CD4-positive, alpha-beta memory T cell (primary cell): ENCODE data around the gene GNPTG. TPM values are rescaled to one million over a fixed set of nuclear protein-coding genes. Genes with fewer than 3 reads are reported as not detected.

Experiments
- CTCF ChIA-PET: fragments of 350-600 bp; sonication (Branson Sonifier 250); formaldehyde crosslinking; loops from one replicate; lab custom pipeline; 2021; ENCODE audit warnings: inconsistent platforms; ENCODE audit not compliant: partially characterized antibody; lab: Charles Lee
- POLR2A ChIA-PET: fragments of 350-600 bp; sonication (Branson Sonifier 250); formaldehyde crosslinking; loops from one replicate; lab custom pipeline; 2021; ENCODE audit not compliant: partially characterized antibody; lab: Charles Lee
- DNase-seq, 5 donors: peaks; one replicate each; pipeline versions ENCODE4 v3.0.0 to v3.0.0-alpha.2; 2020 to 2022; ENCODE audit warnings: mixed read lengths in 1 of 5
- H3K27ac ChIP-seq: one replicate; pipeline ENCODE4 v1.7.0; 2013; ENCODE audit warnings: low read depth, low read length
- H3K27me3 ChIP-seq: 2 replicates; pipeline ENCODE4 v1.7.0; 2013; ENCODE audit warnings: mild to moderate bottlenecking, low read length, moderate library complexity; ENCODE audit not compliant: insufficient read depth
- H3K36me3 ChIP-seq: 2 replicates; pipeline ENCODE4 v1.7.0; 2013; ENCODE audit warnings: mild to moderate bottlenecking, low read length, moderate library complexity; ENCODE audit not compliant: insufficient read depth
- H3K4me1 ChIP-seq: 2 replicates; pipeline ENCODE4 v1.7.0; 2013; ENCODE audit warnings: mild to moderate bottlenecking, low read length, moderate library complexity; ENCODE audit not compliant: insufficient read depth
- H3K4me3 ChIP-seq, 2 donors: one replicate each; pipeline ENCODE4 v1.7.0; 2013; ENCODE audit warnings: low read length in 2 of 2, mild to moderate bottlenecking in 1 of 2
- H3K9me3 ChIP-seq, 2 donors: one replicate each; pipeline ENCODE4 v1.7.0; 2013; ENCODE audit warnings: low read length in 2 of 2, control low read depth in 1 of 2; ENCODE audit not compliant: control insufficient read depth in 1 of 2
- H3K27ac Mint-ChIP-seq, 7 donors: one replicate each; pipeline ENCODE4 v1.8.0; 2020 to 2021; ENCODE audit warnings: mixed read lengths in 7 of 7, mild to moderate bottlenecking in 6 of 7, inconsistent platforms in 3 of 7, moderate library complexity in 3 of 7
- H3K27me3 Mint-ChIP-seq, 2 donors: one replicate each; pipeline ENCODE4 v1.8.0; 2020 to 2021; ENCODE audit warnings: mixed read lengths in 2 of 2
- H3K36me3 Mint-ChIP-seq, 2 donors: one replicate each; pipeline ENCODE4 v1.8.0; 2020 to 2021; ENCODE audit warnings: mixed read lengths in 2 of 2, inconsistent platforms in 1 of 2, mild to moderate bottlenecking in 1 of 2
- H3K4me1 Mint-ChIP-seq, 4 donors: one replicate each; pipeline ENCODE4 v1.8.0; 2020 to 2021; ENCODE audit warnings: mixed read lengths in 4 of 4, mild to moderate bottlenecking in 1 of 4
- H3K4me3 Mint-ChIP-seq, 8 donors: one replicate each; pipeline ENCODE4 v1.8.0; 2020 to 2021; ENCODE audit warnings: mixed read lengths in 8 of 8, mild to moderate bottlenecking in 7 of 8, moderate library complexity in 6 of 8, inconsistent platforms in 3 of 8
- H3K9me3 Mint-ChIP-seq, 8 donors: one replicate each; pipeline ENCODE4 v1.8.0; 2020 to 2021; ENCODE audit warnings: mixed read lengths in 8 of 8, mild to moderate bottlenecking in 5 of 8, inconsistent platforms in 3 of 8, moderate library complexity in 1 of 8
- intact Hi-C: fragments of 100-400 bp; cut with micrococcal nuclease; formaldehyde crosslinking; loops from one replicate; pipeline ENCODE4 v1.15.1; 2023
- polyA plus RNA-seq, 2 donors: library from polyadenylated mRNA; unstranded; fragments of 300-500 nt; fragmentation: Illumina TruSeq; gene quantifications; one replicate each; pipeline ENCODE4 v1.2.3, GENCODE V29; 2021
- total RNA-seq, 2 experiments: library from RNA; stranded (reverse); gene quantifications; one replicate each; pipeline ENCODE4 v1.2.3, GENCODE V29; 2021

GNPTG gene
- total and polyA plus RNA-seq, 4 experiments from 2014 or later: 51.8 to 61.5 (median 56.2) TPM

DNA sequence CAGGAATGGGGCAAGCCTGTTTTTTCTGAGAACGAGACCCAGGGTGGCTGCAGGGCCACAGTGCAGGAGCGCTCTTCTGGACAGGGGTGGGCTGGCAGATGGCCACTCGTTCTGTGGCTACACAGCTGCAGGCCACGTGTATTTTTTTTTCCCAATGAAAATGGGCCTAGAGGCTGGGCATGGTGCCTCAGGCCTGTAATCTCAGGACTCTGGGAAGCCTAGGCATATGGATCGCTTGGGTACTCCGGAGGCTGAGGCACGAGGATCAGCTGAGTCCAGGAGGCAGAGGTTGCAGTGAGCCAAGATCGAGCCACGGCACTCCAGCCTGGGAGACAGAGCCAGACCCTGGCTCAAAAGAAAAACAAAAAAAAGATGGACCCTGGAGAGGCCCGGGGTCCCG lies 56.0 kb downstream of the GNPTG start:
- H3K9me3 Mint-ChIP-seq: peaks cover 0 to 2% (median 0%) of the 10 kb centered on the region in 8 donors
- H3K4me3 Mint-ChIP-seq: peak overlapping the region in 7 of 8 donors; percentile 39 to 74 (median 57)
- intact Hi-C loops: loop anchor here (1.0 kb wide), 1 partner anchor 13 kb away; the partner anchor contains the start of gene UQCC4
- Histone ChIP-seq H3K27me3 (no peaks in the 10 kb centered on the region), H3K36me3 (peaks cover 6% of the 10 kb centered on the region), H3K4me1 (peaks cover 21% of the 10 kb centered on the region), H3K9me3 (no peaks in the 10 kb centered on the region), H3K4me3 (no peak overlapping the region), H3K27ac (no peak overlapping the region)
- DNase-seq: no peak
- no peaks in the 10 kb centered on the region for H3K27me3 Mint-ChIP-seq
- CTCF ChIA-PET: no interaction called here
- POLR2A ChIA-PET: interaction anchor here (0.6 to 3.0 kb wide), 5 partner anchors 14 to 99 kb away, joined by 3 to 15 read pairs (median 4); partner anchors contain the start of gene UQCC4
- peaks cover 10 to 51% (median 19%) of the 10 kb centered on the region in 4 donors for H3K4me1 Mint-ChIP-seq
- H3K36me3 Mint-ChIP-seq: peaks cover 5 to 29% of the 10 kb centered on the region in 2 donors
- H3K27ac Mint-ChIP-seq: peak overlapping the region in 5 of 7 donors; percentile 29 to 77 (median 73)

GRCh38 chr16:1408171-1408837 lies 56.6 kb downstream of the GNPTG start:
- CTCF ChIA-PET: no interaction called here
- POLR2A ChIA-PET: interaction anchor here (0.6 to 3.0 kb wide), 4 partner anchors 13 to 100 kb away, joined by 3 to 15 read pairs (median 4); partner anchors contain the start of gene UQCC4
- no peaks in the 10 kb centered on the region for H3K9me3 ChIP-seq
- Mint-ChIP-seq H3K36me3 (peaks cover 5 to 26% of the 10 kb centered on the region in 2 donors), H3K4me1 (peaks cover 9 to 52% (median 20%) of the 10 kb centered on the region in 4 donors), H3K4me3 (peak overlapping the region; percentile 43 to 81 (median 72)), H3K27ac (peak overlapping the region in 6 of 7 donors; percentile 24 to 78 (median 60)), H3K27me3 (no peaks in the 10 kb centered on the region), H3K9me3 (peaks cover 0 to 2% (median 0%) of the 10 kb centered on the region in 8 donors)
- peaks cover 27% of the 10 kb centered on the region for H3K4me1 ChIP-seq
- DNase-seq: peak; percentile 90 to 96 (median 92)
- H3K27ac ChIP-seq: peak overlapping the region; percentile 10
- intact Hi-C loops: loop anchor here (1.0 kb wide), 1 partner anchor 12 kb away; the partner anchor contains the start of gene UQCC4
- H3K27me3 ChIP-seq: no peaks in the 10 kb centered on the region
- H3K4me3 ChIP-seq: peak overlapping the region in 1 of 2 donors; percentile 38
- H3K36me3 ChIP-seq: peaks cover 2% of the 10 kb centered on the region

- no peaks in the 10 kb centered on the region for H3K9me3 Mint-ChIP-seq
- peaks cover 27% of the 10 kb centered on the region for H3K4me1 ChIP-seq
- H3K4me3 ChIP-seq: no peak overlapping the region
- H3K27me3 Mint-ChIP-seq: no peaks in the 10 kb centered on the region
- H3K36me3 Mint-ChIP-seq: peaks cover 5 to 21% of the 10 kb centered on the region in 2 donors
- H3K9me3 ChIP-seq: no peaks in the 10 kb centered on the region
- POLR2A ChIA-PET: interaction anchor here (0.6 to 1.1 kb wide), 5 partner anchors 10 to 1108 kb away, joined by 3 read pairs; partner anchors contain the start of genes MAPK8IP3 and TMEM204
- CTCF ChIA-PET: interaction anchor here (0.7 to 1.3 kb wide), 3 partner anchors 49 to 312 kb away, joined by 3 read pairs; no protein-coding TSS in a partner anchor
- H3K36me3 ChIP-seq: no peaks in the 10 kb centered on the region
- no peak for DNase-seq
- intact Hi-C loops: loop anchor here (1.0 to 2.0 kb wide), 2 partner anchors 50 to 112 kb away; no protein-coding TSS in a partner anchor
- H3K27me3 ChIP-seq: no peaks in the 10 kb centered on the region
- peaks cover 4 to 38% (median 24%) of the 10 kb centered on the region in 4 donors for H3K4me1 Mint-ChIP-seq
- H3K27ac Mint-ChIP-seq: peak overlapping the region in 6 of 7 donors; percentile 36 to 83 (median 58)
- no peak overlapping the region for H3K27ac ChIP-seq
- peak overlapping the region; percentile 32 to 89 (median 68) for H3K4me3 Mint-ChIP-seq
Observed at GRCh38 chr16:1412847-1413246, 61.1 kb downstream of the GNPTG start.

Other genes starting within 250 kb of the GNPTG start
- 1 to 10 TPM; 2.0 to 2.1 TPM for gene CACNA1H, start 198.8 kb upstream of the GNPTG start, total RNA-seq
- under 1 TPM; 0.48 to 0.99 TPM for gene CACNA1H, start 198.8 kb upstream of the GNPTG start, polyA plus RNA-seq
- not detected for gene TPSG1, start 126.7 kb upstream of the GNPTG start, total RNA-seq
- not detected for gene TPSG1, start 126.7 kb upstream of the GNPTG start, polyA plus RNA-seq
- not detected for gene TPSB2, start 121.7 kb upstream of the GNPTG start, total RNA-seq
- not detected for gene TPSB2, start 121.7 kb upstream of the GNPTG start, polyA plus RNA-seq
- not detected for gene TPSAB1, start 111.2 kb upstream of the GNPTG start, total RNA-seq
- not detected for gene TPSAB1, start 111.2 kb upstream of the GNPTG start, polyA plus RNA-seq
- gene TPSD1, start 95.9 kb upstream of the GNPTG start, total RNA-seq: not detected
- gene TPSD1, start 95.9 kb upstream of the GNPTG start, polyA plus RNA-seq: not detected
- 100 to 1,000 TPM; 170 to 177 TPM for gene UBE2I, start 42.3 kb upstream of the GNPTG start, total RNA-seq
- 100 to 1,000 TPM; 100 to 106 TPM for gene UBE2I, start 42.3 kb upstream of the GNPTG start, polyA plus RNA-seq
- gene BAIAP3, start 18.3 kb upstream of the GNPTG start, total RNA-seq: 10 to 100 TPM; 18.3 to 19.7 TPM
- gene BAIAP3, start 18.3 kb upstream of the GNPTG start, polyA plus RNA-seq: 1 to 10 TPM; 1.0 to 6.7 TPM
- gene TSR3, start 53 bp upstream of the GNPTG start, total RNA-seq: 10 to 100 TPM; 38.1 to 40.3 TPM
- gene TSR3, start 53 bp upstream of the GNPTG start, polyA plus RNA-seq: 100 to 1,000 TPM in 1 of 2 donors, 10 to 100 TPM in 1; 99.0 to 116 TPM
- gene UNKL, start 62.8 kb downstream of the GNPTG start, total RNA-seq: 100 to 1,000 TPM; 110 to 122 TPM
- 1 to 10 TPM; 1.3 to 9.1 TPM for gene UNKL, start 62.8 kb downstream of the GNPTG start, polyA plus RNA-seq
- gene UQCC4, start 68.8 kb downstream of the GNPTG start, total RNA-seq: 1 to 10 TPM; 7.8 to 9.2 TPM
- 10 to 100 TPM; 33.2 to 44.1 TPM for gene UQCC4, start 68.8 kb downstream of the GNPTG start, polyA plus RNA-seq
- gene PERCC1, start 79.1 kb downstream of the GNPTG start, total RNA-seq: under 1 TPM; 0.49 to 0.50 TPM
- gene PERCC1, start 79.1 kb downstream of the GNPTG start, polyA plus RNA-seq: not detected
- gene CCDC154, start 92.6 kb downstream of the GNPTG start, total RNA-seq: 10 to 100 TPM; 12.1 to 14.7 TPM
- under 1 TPM in 1 of 2 donors, not detected in 1; 0.13 TPM for gene CCDC154, start 92.6 kb downstream of the GNPTG start, polyA plus RNA-seq
- gene CLCN7, start 123.1 kb downstream of the GNPTG start, total RNA-seq: 100 to 1,000 TPM; 105 to 111 TPM
- 10 to 100 TPM; 18.1 to 29.6 TPM for gene CLCN7, start 123.1 kb downstream of the GNPTG start, polyA plus RNA-seq
- not detected for gene PTX4, start 137.0 kb downstream of the GNPTG start, total RNA-seq
- gene PTX4, start 137.0 kb downstream of the GNPTG start, polyA plus RNA-seq: not detected
- gene TELO2, start 141.4 kb downstream of the GNPTG start, total RNA-seq: 10 to 100 TPM; 55.3 to 56.0 TPM
- 10 to 100 TPM; 11.3 to 14.5 TPM for gene TELO2, start 141.4 kb downstream of the GNPTG start, polyA plus RNA-seq
- gene TMEM204, start 181.7 kb downstream of the GNPTG start, total RNA-seq: 100 to 1,000 TPM; 124 to 125 TPM
- gene TMEM204, start 181.7 kb downstream of the GNPTG start, polyA plus RNA-seq: 10 to 100 TPM; 95.9 to 97.1 TPM